GM12878 (cell line): ENCODE data around the gene SEBOX. TPM values are rescaled to one million over a fixed set of nuclear protein-coding genes. Genes with fewer than 3 reads are reported as not detected.

Experiments used
- ASH2L ChIP-seq: fragments of 300-600, 200-600 bp; sonication (generic); IDR thresholded peaks from 2 replicates; pipeline ENCODE4 v1.6.1; 2017; ENCODE audit warnings: low read depth, mild to moderate bottlenecking, borderline replicate concordance
- BHLHE40 ChIP-seq, 2 experiments: fragments of 450-650 bp in 1 of 2; IDR thresholded peaks; 2 replicates each; pipeline ENCODE4 v1.6.1; 2011 to 2017; ENCODE audit warnings: low read depth in 2 of 2, borderline replicate concordance in 1 of 2, improper control_type of control experiment in 1 of 2, low read length in 1 of 2, mild to moderate bottlenecking in 1 of 2
- BMI1 ChIP-seq: fragments of 450-650 bp; IDR thresholded peaks from 2 replicates; pipeline ENCODE4 v1.6.1; 2016; ENCODE audit warnings: mild to moderate bottlenecking, moderate library complexity, borderline replicate concordance
- CBX3 ChIP-seq: fragments of 200-600 bp; sonication (generic); IDR thresholded peaks from 2 replicates; pipeline ENCODE4 v1.6.1; 2016; ENCODE audit warnings: low read depth, borderline replicate concordance
- CHD1 ChIP-seq: IDR thresholded peaks from 2 replicates; pipeline ENCODE4 v1.6.1; 2012; ENCODE audit warnings: low read depth, low read length, improper control_type of control experiment
- CREB1 ChIP-seq: IDR thresholded peaks from 2 replicates; pipeline ENCODE4 v1.6.1; 2012; ENCODE audit warnings: low read depth, mild to moderate bottlenecking, inconsistent platforms
- HDAC2 ChIP-seq: fragments of 200-600 bp; sonication (generic); IDR thresholded peaks from 2 replicates; pipeline ENCODE4 v1.6.1; 2017
- IKZF1 ChIP-seq: fragments of 450-650 bp; conservative IDR thresholded peaks from 2 replicates; pipeline ENCODE4 v1.6.1; 2017; ENCODE audit warnings: antibody characterized with exemption, mild to moderate bottlenecking
- JUND ChIP-seq: IDR thresholded peaks from 2 replicates; pipeline ENCODE4 v1.6.1; 2012; ENCODE audit warnings: low read depth, mild to moderate bottlenecking, low read length, improper control_type of control experiment, moderate library complexity
- KDM1A ChIP-seq: fragments of 200-600 bp; sonication (generic); IDR thresholded peaks from 2 replicates; pipeline ENCODE4 v1.6.1; 2016; ENCODE audit warnings: borderline replicate concordance
- MEF2B ChIP-seq: fragments of 450-650 bp; IDR thresholded peaks from 2 replicates; pipeline ENCODE4 v1.6.1; 2018; ENCODE audit warnings: mild to moderate bottlenecking, moderate library complexity; ENCODE audit not compliant: partially characterized antibody, poor library complexity, severe bottlenecking
- MTA3 ChIP-seq: IDR thresholded peaks from 2 replicates; pipeline ENCODE4 v1.6.1; 2012; ENCODE audit warnings: low read length, inconsistent platforms, borderline replicate concordance
- MYC ChIP-seq: IDR thresholded peaks from 2 replicates; pipeline ENCODE4 v1.6.1; 2011; ENCODE audit warnings: mild to moderate bottlenecking, low read length, moderate library complexity, inconsistent platforms; ENCODE audit not compliant: insufficient read depth, insufficient replicate concordance, insufficient read length, severe bottlenecking
- PML ChIP-seq: IDR thresholded peaks from 2 replicates; pipeline ENCODE4 v1.6.1; 2012; ENCODE audit warnings: low read length, inconsistent platforms
- POLR2A ChIP-seq: IDR thresholded peaks from 2 replicates; pipeline ENCODE4 v1.6.1; 2011; ENCODE audit warnings: low read depth, mild to moderate bottlenecking, low read length
- RUNX3 ChIP-seq: IDR thresholded peaks from 2 replicates; pipeline ENCODE4 v1.6.1; 2012; ENCODE audit warnings: low read length, inconsistent platforms
- SMARCA5 ChIP-seq: fragments of 450-650 bp; IDR thresholded peaks from 2 replicates; pipeline ENCODE4 v1.6.1; 2017; ENCODE audit warnings: mild to moderate bottlenecking
- SRF ChIP-seq, 2 experiments: IDR thresholded peaks; 2 replicates each; pipeline ENCODE4 v1.6.1; 2011; ENCODE audit warnings: low read depth in 2 of 2, low read length in 2 of 2, mild to moderate bottlenecking in 1 of 2, moderate library complexity in 1 of 2
- STAT1 ChIP-seq: fragments of 450-650 bp; conservative IDR thresholded peaks from 2 replicates; pipeline ENCODE4 v1.6.1; 2014; ENCODE audit warnings: antibody characterized with exemption, mild to moderate bottlenecking
- ZBED1 ChIP-seq: IDR thresholded peaks from 2 replicates; pipeline ENCODE4 v1.6.1; 2016; ENCODE audit warnings: borderline replicate concordance
- ZNF24 ChIP-seq: fragments of 450-650 bp; IDR thresholded peaks from 2 replicates; pipeline ENCODE4 v1.6.1; 2017; ENCODE audit warnings: antibody characterized with exemption, mild to moderate bottlenecking
- polyA plus RNA-seq, 11 experiments: library from polyadenylated mRNA; depleted of rRNA in 4 of 11; unstranded in 6 of 11; stranded (reverse) in 5 of 11; fragments of >200 nt; fragmentation: Nextera tagmentation in 4 of 11; fragmentation: Illumina TruSeq in 1 of 11; extraction: Ambion mirVana in 4 of 11; extraction: Trizol in 1 of 11; gene quantifications; 1 replicate in 1 of 11; 2 replicates in 10 of 11; pipeline versions ENCODE4 v1.2.1 to v1.2.3, GENCODE V29; 2011 to 2016; ENCODE audit warnings: inconsistent platforms in 2 of 11, missing spikeins in 2 of 11, low read depth in 1 of 11
- total RNA-seq, 4 experiments: library from RNA; depleted of rRNA in 3 of 4; stranded (reverse); fragments of >200 nt in 3 of 4; fragmentation: Illumina TruSeq in 1 of 4; extraction: Trizol in 1 of 4; gene quantifications; 2 replicates each; pipeline versions ENCODE4 v1.2.1 to v1.2.3, GENCODE V29; 2013 to 2021
- TF ChIP-seq, protein P1 (sequence below): fragments of 450-650 bp; IDR thresholded peaks from 2 replicates; pipeline ENCODE4 v1.6.1; 2016; ENCODE audit warnings: mild to moderate bottlenecking
- TF ChIP-seq, protein P2 (sequence below): fragments of 450-650 bp; IDR thresholded peaks from 2 replicates; pipeline ENCODE4 v1.6.1; 2018; ENCODE audit warnings: borderline replicate concordance, mild to moderate bottlenecking; ENCODE audit not compliant: partially characterized antibody
- TF ChIP-seq, protein P3 (sequence below): fragments of 150-350 bp; IDR thresholded peaks from 2 replicates; pipeline ENCODE4 v1.6.1; 2014; ENCODE audit warnings: mild to moderate bottlenecking, low read depth, low read length
- TF ChIP-seq, protein P4 (sequence below): IDR thresholded peaks from 2 replicates; pipeline ENCODE4 v1.6.1; 2012; ENCODE audit warnings: low read depth, low read length, improper control_type of control experiment

The SEBOX gene
- total and polyA plus RNA-seq, 10 of the 15 experiments (the other 5 are each of a cell fraction or from before 2014, with no cell fraction given), result not detected

DNA sequence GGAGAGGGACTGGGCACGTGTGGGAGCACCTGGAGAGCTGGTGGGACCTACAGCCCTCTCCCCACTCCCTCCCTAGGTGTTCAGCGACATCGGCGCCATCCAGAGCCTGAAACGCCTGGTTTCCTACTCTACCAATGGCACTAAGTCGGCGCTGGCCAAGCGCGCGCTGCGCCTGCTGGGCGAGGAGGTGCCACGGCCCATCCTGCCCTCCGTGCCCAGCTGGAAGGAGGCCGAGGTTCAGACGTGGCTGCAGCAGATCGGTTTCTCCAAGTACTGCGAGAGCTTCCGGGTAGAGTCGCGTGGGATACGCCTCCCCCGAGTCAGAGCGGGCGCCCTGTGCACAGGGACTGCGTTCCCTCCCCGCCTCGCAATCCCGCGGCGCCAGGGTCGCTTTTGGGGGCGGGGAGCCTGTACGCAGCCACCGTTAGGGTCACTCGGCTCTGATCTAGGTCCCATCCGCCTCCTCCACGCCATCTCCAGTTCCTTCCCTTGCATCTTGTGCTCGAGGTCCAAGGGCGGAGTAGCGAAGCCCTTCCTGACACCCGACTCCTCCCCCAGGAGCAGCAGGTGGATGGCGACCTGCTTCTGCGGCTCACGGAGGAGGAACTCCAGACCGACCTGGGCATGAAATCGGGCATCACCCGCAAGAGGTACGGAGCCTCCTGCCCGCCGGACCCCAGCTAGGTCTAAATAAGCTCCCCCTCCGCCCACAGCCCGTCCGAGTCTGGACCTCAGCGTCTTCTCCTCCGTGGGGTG, 19.5 kb upstream of the SEBOX start (continued):
- TF ChIP-seq, protein P1, sequence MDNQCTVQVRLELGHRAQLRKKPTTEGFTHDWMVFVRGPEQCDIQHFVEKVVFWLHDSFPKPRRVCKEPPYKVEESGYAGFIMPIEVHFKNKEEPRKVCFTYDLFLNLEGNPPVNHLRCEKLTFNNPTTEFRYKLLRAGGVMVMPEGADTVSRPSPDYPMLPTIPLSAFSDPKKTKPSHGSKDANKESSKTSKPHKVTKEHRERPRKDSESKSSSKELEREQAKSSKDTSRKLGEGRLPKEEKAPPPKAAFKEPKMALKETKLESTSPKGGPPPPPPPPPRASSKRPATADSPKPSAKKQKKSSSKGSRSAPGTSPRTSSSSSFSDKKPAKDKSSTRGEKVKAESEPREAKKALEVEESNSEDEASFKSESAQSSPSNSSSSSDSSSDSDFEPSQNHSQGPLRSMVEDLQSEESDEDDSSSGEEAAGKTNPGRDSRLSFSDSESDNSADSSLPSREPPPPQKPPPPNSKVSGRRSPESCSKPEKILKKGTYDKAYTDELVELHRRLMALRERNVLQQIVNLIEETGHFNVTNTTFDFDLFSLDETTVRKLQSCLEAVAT, result peak; percentile 88
- 0 out of 2 replicates have a peak, but pooled peaks have one; percentile 17 for TF ChIP-seq IKZF1
- TF ChIP-seq CHD1, result no peak
- TF ChIP-seq RUNX3, result 0 out of 2 replicates have a peak, but pooled peaks have one; percentile 1
- no peak for TF ChIP-seq JUND
- no peak for TF ChIP-seq ZBED1
- no peak for TF ChIP-seq STAT1
- TF ChIP-seq HDAC2, result no peak
- 0 out of 4 replicates have a peak, but pooled peaks of 1 of the 2 experiments have one; percentile 15 for TF ChIP-seq BHLHE40 (IDR thresholded peaks at IDR 0.05; ENCODE audit: borderline replicate concordance in 1 of 2, low read depth in 2 of 2, low read length in 1 of 2)
- no peak for TF ChIP-seq SMARCA5
- TF ChIP-seq, protein P2, sequence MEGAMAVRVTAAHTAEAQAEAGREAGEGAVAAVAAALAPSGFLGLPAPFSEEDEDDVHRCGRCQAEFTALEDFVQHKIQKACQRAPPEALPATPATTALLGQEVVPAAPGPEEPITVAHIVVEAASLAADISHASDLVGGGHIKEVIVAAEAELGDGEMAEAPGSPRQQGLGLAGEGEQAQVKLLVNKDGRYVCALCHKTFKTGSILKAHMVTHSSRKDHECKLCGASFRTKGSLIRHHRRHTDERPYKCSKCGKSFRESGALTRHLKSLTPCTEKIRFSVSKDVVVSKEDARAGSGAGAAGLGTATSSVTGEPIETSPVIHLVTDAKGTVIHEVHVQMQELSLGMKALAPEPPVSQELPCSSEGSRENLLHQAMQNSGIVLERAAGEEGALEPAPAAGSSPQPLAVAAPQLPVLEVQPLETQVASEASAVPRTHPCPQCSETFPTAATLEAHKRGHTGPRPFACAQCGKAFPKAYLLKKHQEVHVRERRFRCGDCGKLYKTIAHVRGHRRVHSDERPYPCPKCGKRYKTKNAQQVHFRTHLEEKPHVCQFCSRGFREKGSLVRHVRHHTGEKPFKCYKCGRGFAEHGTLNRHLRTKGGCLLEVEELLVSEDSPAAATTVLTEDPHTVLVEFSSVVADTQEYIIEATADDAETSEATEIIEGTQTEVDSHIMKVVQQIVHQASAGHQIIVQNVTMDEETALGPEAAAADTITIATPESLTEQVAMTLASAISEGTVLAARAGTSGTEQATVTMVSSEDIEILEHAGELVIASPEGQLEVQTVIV, result no peak
- TF ChIP-seq PML, result no peak; the same call in 1 of the 2 replicates
- no peak; the same call in 1 of the 2 replicates for TF ChIP-seq MTA3
- no peak for TF ChIP-seq KDM1A
- TF ChIP-seq CBX3, result no peak
- TF ChIP-seq MEF2B, result no peak
- peak; percentile 12 for TF ChIP-seq MYC
- TF ChIP-seq ASH2L, result no peak
- peak; percentile 77 for TF ChIP-seq CREB1
- TF ChIP-seq POLR2A, result peak; percentile 91
- peak in 1 of 2 experiments; percentile 51; a peak in 1 of 4 replicates for TF ChIP-seq SRF (IDR thresholded peaks at IDR 0.05; ENCODE audit: low read depth in 2 of 2, low read length in 2 of 2)
- no peak for TF ChIP-seq BMI1
- TF ChIP-seq, protein P3, sequence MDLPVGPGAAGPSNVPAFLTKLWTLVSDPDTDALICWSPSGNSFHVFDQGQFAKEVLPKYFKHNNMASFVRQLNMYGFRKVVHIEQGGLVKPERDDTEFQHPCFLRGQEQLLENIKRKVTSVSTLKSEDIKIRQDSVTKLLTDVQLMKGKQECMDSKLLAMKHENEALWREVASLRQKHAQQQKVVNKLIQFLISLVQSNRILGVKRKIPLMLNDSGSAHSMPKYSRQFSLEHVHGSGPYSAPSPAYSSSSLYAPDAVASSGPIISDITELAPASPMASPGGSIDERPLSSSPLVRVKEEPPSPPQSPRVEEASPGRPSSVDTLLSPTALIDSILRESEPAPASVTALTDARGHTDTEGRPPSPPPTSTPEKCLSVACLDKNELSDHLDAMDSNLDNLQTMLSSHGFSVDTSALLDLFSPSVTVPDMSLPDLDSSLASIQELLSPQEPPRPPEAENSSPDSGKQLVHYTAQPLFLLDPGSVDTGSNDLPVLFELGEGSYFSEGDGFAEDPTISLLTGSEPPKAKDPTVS, result no peak
- no peak for TF ChIP-seq ZNF24
- TF ChIP-seq, protein P4, sequence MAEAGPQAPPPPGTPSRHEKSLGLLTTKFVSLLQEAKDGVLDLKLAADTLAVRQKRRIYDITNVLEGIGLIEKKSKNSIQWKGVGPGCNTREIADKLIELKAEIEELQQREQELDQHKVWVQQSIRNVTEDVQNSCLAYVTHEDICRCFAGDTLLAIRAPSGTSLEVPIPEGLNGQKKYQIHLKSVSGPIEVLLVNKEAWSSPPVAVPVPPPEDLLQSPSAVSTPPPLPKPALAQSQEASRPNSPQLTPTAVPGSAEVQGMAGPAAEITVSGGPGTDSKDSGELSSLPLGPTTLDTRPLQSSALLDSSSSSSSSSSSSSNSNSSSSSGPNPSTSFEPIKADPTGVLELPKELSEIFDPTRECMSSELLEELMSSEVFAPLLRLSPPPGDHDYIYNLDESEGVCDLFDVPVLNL, result no peak
